Fibroblast of mammary gland (primary cell): ENCODE measurements around the gene HCN3.

Experiments
- DNase-seq: peaks from one replicate; pipeline ENCODE4 v3.0.0-alpha.2; 2010; ENCODE audit warnings: low read depth
- H3K4me3 ChIP-seq: 2 replicates; pipeline ENCODE4 v1.5.1; 2011; ENCODE audit warnings: low read depth, mild to moderate bottlenecking, low read length, moderate library complexity; ENCODE audit not compliant: control insufficient read depth
- CTCF ChIP-seq: conservative IDR thresholded peaks from 2 replicates; pipeline ENCODE4 v1.5.1; 2011; ENCODE audit warnings: low read depth, low read length, inconsistent platforms; ENCODE audit not compliant: control insufficient read depth, insufficient read depth

Gene HCN3

GRCh38 chr1:155318082-155318481 is 40.8 kb downstream of the HCN3 start:
- TF ChIP-seq CTCF = no peak
- no peak for DNase-seq
- no peak overlapping the region for H3K4me3 ChIP-seq

- no peak for TF ChIP-seq CTCF
- H3K4me3 ChIP-seq = no peak overlapping the region
- DNase-seq = no peak
Measured at GRCh38 chr1:155319536-155319935, 42.3 kb downstream of the HCN3 start.

GRCh38 chr1:155320252-155320651 is 43.0 kb downstream of the HCN3 start:
- TF ChIP-seq CTCF = no peak
- peak overlapping the region; percentile 46 for H3K4me3 ChIP-seq
- no peak for DNase-seq

GRCh38 chr1:155320661-155321617 is 43.7 kb downstream of the HCN3 start, which contains the start of gene RUSC1:
Gene RUSC1, plus strand, starts transcription at chr1:155320894. Its CDS starts 880 bp downstream, at chr1:155321774.
- TF ChIP-seq CTCF = no peak
- peak; percentile 63 for DNase-seq
- peak within 1 kb of the TSS; percentile 46 for H3K4me3 ChIP-seq

GRCh38 chr1:155321639-155322503 is 44.6 kb downstream of the HCN3 start:
- TF ChIP-seq CTCF = no peak
- H3K4me3 ChIP-seq = peak overlapping the region; percentile 86
- DNase-seq = no peak

- peak overlapping the region; percentile 86 for H3K4me3 ChIP-seq
- DNase-seq = peak; percentile 56
- no peak for TF ChIP-seq CTCF
Measured at GRCh38 chr1:155322571-155322952, 45.3 kb downstream of the HCN3 start.
